GDM1 (cell line): ENCODE data around the gene ZP4.

Source experiments
- DNase-seq: peaks from one replicate; lab custom pipeline; 2025; lab: John Stamatoyannopoulos, UW

The ZP4 gene

GRCh38 chr1:237890822-237891221 lies at the start of gene ZP4:
Gene ZP4 (minus strand): TSS chr1:237890922. CDS start chr1:237890635, 287 bp downstream.
- DNase-seq = no peak

- no peak for DNase-seq
Measured at GRCh38 chr1:237938553-237938952, 47.8 kb upstream of the ZP4 start.

- no peak for DNase-seq
Measured at GRCh38 chr1:237938068-237938467, 47.3 kb upstream of the ZP4 start.

GRCh38 chr1:237932816-237933215 lies 42.1 kb upstream of the ZP4 start:
- no peak for DNase-seq

GRCh38 chr1:237931581-237931980 lies 40.9 kb upstream of the ZP4 start:
- no peak for DNase-seq

GRCh38 chr1:237927198-237927597 lies 36.5 kb upstream of the ZP4 start:
- DNase-seq = no peak

GRCh38 chr1:237921306-237921705 lies 30.6 kb upstream of the ZP4 start:
- no peak for DNase-seq

GRCh38 chr1:237913345-237913744 lies 22.6 kb upstream of the ZP4 start:
- DNase-seq = no peak

GRCh38 chr1:237911911-237912310 lies 21.2 kb upstream of the ZP4 start:
- DNase-seq = no peak

- no peak for DNase-seq
Measured at GRCh38 chr1:237910834-237911233, 20.1 kb upstream of the ZP4 start.

- no peak for DNase-seq
Measured at GRCh38 chr1:237903961-237904360, 13.2 kb upstream of the ZP4 start.

GRCh38 chr1:237902960-237903743 lies 12.4 kb upstream of the ZP4 start:
- no peak for DNase-seq

- no peak for DNase-seq
Measured at GRCh38 chr1:237901299-237901934, 10.7 kb upstream of the ZP4 start.

- DNase-seq = no peak
Measured at GRCh38 chr1:237895630-237896029, 4.9 kb upstream of the ZP4 start.

GRCh38 chr1:237894131-237894530 lies 3.4 kb upstream of the ZP4 start:
- DNase-seq = no peak

- DNase-seq = no peak
Measured at GRCh38 chr1:237891979-237892378, 1.3 kb upstream of the ZP4 start.

- DNase-seq = no peak
Measured at GRCh38 chr1:237891266-237891665, 544 bp upstream of the ZP4 start.

GRCh38 chr1:237890416-237890815 lies 306 bp downstream of the ZP4 start:
- DNase-seq = no peak

- no peak for DNase-seq
Measured at GRCh38 chr1:237888143-237888542, 2.6 kb downstream of the ZP4 start.

- DNase-seq = no peak
Measured at GRCh38 chr1:237887542-237887941, 3.2 kb downstream of the ZP4 start.

- no peak for DNase-seq
Measured at GRCh38 chr1:237884237-237884636, 6.5 kb downstream of the ZP4 start.

- DNase-seq = no peak
Measured at GRCh38 chr1:237879195-237879594, 11.5 kb downstream of the ZP4 start.

GRCh38 chr1:237878406-237878805 lies 12.3 kb downstream of the ZP4 start:
- DNase-seq = no peak

- DNase-seq = no peak
Measured at GRCh38 chr1:237877631-237878030, 13.1 kb downstream of the ZP4 start.
